H7 (cell line): ENCODE measurements around the gene HDLBP. TPM values are rescaled to one million over a fixed set of nuclear protein-coding genes. Genes with fewer than 3 reads are reported as not detected.
"Not testable (repeated sequence)": the region's sequence is repeated elsewhere in the genome, so short reads cannot be mapped to it uniquely, and the experiment has no call there.

ENCODE experiments used
- DNase-seq: peaks from one replicate; pipeline ENCODE4 v3.0.0; 2012
- H3K27me3 ChIP-seq: 2 replicates; pipeline ENCODE4 v1.6.0; 2011; ENCODE audit warnings: mild to moderate bottlenecking, low read length; ENCODE audit not compliant: control insufficient read depth, insufficient read depth
- H3K36me3 ChIP-seq: replicated peaks from 2 replicates; pipeline ENCODE4 v1.5.1; 2011; ENCODE audit warnings: low read length; ENCODE audit not compliant: control insufficient read depth, insufficient read depth
- H3K4me3 ChIP-seq: 2 replicates; pipeline ENCODE4 v1.5.1; 2011; ENCODE audit warnings: low read depth, mild to moderate bottlenecking, control low read depth, low read length, moderate library complexity; ENCODE audit not compliant: insufficient read depth
- total RNA-seq: library from RNA; depleted of rRNA; stranded (reverse); fragments of >200 nt; shearing (Covaris generic); gene quantifications from 2 replicates; pipeline ENCODE4 v1.2.3, GENCODE V29; 2014

The HDLBP gene
- total RNA-seq, 1 experiment from 2014 or later: 362 TPM

GRCh38 chr2:241349941-241350340, 34.5 kb upstream of the HDLBP start:
- Histone ChIP-seq H3K4me3 (no peak overlapping the region), H3K36me3 (peaks cover 48% of the 10 kb centered on the region)

GRCh38 chr2:241344925-241345651, 29.6 kb upstream of the HDLBP start:
- no peaks in the 10 kb centered on the region for H3K27me3 ChIP-seq
- H3K4me3 ChIP-seq: no peak overlapping the region
- no peak for DNase-seq
- H3K36me3 ChIP-seq: peaks cover 58% of the 10 kb centered on the region

More at GRCh38 chr2:241349941-241350340, 34.5 kb upstream of the HDLBP start:
- no peak for DNase-seq
- no peaks in the 10 kb centered on the region for H3K27me3 ChIP-seq

GRCh38 chr2:241340631-241341163, 25.2 kb upstream of the HDLBP start:
- no peak for DNase-seq
- Histone ChIP-seq H3K27me3 (no peaks in the 10 kb centered on the region), H3K4me3 (no peak overlapping the region), H3K36me3 (peaks cover 45% of the 10 kb centered on the region)

- no peak for DNase-seq
- H3K36me3 ChIP-seq: peaks cover 42% of the 10 kb centered on the region
Observed at GRCh38 chr2:241339839-241340630, 24.6 kb upstream of the HDLBP start.

DNA sequence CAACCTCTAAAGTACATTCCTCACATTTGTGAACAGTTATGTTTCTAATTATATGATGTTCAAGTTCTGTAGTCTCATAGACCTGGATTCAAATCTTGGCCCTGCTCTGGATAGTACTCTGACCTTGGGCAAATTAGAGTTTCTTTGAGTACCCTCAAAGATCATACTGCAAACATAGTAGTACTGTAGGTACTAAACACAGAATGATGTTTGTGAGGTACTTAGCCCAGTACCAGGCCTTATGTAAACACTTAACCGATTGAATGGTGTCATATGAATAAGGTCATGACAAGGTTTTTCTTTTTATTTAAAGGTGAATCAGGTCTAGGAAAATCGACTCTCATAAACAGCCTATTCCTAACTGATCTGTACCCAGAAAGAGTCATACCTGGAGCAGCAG, 19.3 kb upstream of the HDLBP start:
- Histone ChIP-seq H3K4me3 (no peak overlapping the region), H3K36me3 (peaks cover 20% of the 10 kb centered on the region), H3K27me3 (no peaks in the 10 kb centered on the region)
- DNase-seq: no peak

More at GRCh38 chr2:241339839-241340630, 24.6 kb upstream of the HDLBP start:
- Histone ChIP-seq H3K4me3 (no peak overlapping the region), H3K27me3 (no peaks in the 10 kb centered on the region)

DNA sequence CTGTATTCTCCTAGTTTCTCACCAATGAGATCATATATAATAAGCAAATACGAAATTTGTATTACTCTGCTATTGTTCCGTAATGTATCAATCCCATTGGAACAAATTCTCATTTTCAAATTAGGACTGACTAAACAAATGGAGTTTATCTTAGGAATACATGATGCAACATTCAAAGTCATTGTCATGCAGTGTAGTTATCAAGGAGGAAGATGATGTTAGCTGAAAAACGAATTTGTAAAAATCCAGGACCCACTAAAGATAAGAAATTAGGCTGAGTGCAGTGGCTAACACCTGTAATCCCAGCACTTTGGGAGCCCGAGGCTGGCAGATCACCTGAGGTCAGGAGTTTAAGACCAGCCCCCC, 15.1 kb upstream of the HDLBP start:
- H3K4me3 ChIP-seq: no peak overlapping the region
- H3K36me3 ChIP-seq: peaks cover 13% of the 10 kb centered on the region
- DNase-seq: no peak
- no peaks in the 10 kb centered on the region for H3K27me3 ChIP-seq

GRCh38 chr2:241329669-241330615, 14.5 kb upstream of the HDLBP start:
- Histone ChIP-seq H3K36me3 (peaks cover 11% of the 10 kb centered on the region), H3K4me3 (no peak overlapping the region), H3K27me3 (no peaks in the 10 kb centered on the region)
- DNase-seq: no peak

GRCh38 chr2:241325257-241325656, 9.8 kb upstream of the HDLBP start:
- Histone ChIP-seq H3K36me3 (peaks cover 7% of the 10 kb centered on the region), H3K27me3 (no peaks in the 10 kb centered on the region), H3K4me3 (no peak overlapping the region)
- DNase-seq: no peak

GRCh38 chr2:241324775-241325174, 9.3 kb upstream of the HDLBP start:
- no peaks in the 10 kb centered on the region for H3K27me3 ChIP-seq
- peaks cover 7% of the 10 kb centered on the region for H3K36me3 ChIP-seq
- no peak for DNase-seq
- H3K4me3 ChIP-seq: no peak overlapping the region

GRCh38 chr2:241323778-241324177, 8.3 kb upstream of the HDLBP start:
- Histone ChIP-seq H3K36me3 (peaks cover 7% of the 10 kb centered on the region), H3K4me3 (no peak overlapping the region), H3K27me3 (no peaks in the 10 kb centered on the region)
- no peak for DNase-seq

GRCh38 chr2:241321886-241322285, 6.4 kb upstream of the HDLBP start:
- Histone ChIP-seq H3K36me3 (peaks cover 4% of the 10 kb centered on the region), H3K27me3 (no peaks in the 10 kb centered on the region), H3K4me3 (no peak overlapping the region)
- no peak for DNase-seq

GRCh38 chr2:241321033-241321432, 5.6 kb upstream of the HDLBP start:
- H3K36me3 ChIP-seq: no peaks in the 10 kb centered on the region; the same call in none of the 2 replicates
- no peak for DNase-seq
- no peak overlapping the region for H3K4me3 ChIP-seq
- H3K27me3 ChIP-seq: no peaks in the 10 kb centered on the region

GRCh38 chr2:241320394-241320793, 4.9 kb upstream of the HDLBP start:
- Histone ChIP-seq H3K4me3 (no peak overlapping the region), H3K36me3 (no peaks in the 10 kb centered on the region; the same call in none of the 2 replicates), H3K27me3 (no peaks in the 10 kb centered on the region)
- DNase-seq: no peak

DNA sequence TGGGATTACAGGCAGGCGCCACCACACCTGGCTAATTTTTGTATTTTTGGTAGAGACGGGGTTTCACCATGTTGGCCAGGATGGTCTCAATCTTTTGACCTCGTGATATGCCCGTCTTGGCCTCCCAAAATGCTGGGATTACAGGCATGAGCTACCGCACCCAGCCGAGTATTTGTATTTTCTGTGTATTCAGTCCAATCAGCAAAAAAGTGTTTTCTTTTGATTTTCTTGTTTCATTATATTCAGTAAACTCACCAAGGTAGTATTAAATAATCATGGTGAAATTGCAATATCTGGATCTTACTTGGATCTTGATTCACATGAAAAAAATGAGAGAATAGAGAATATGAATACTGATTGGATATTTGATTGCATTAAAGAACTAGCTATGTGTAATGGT, 3.4 kb upstream of the HDLBP start:
- not testable (repeated sequence) for H3K4me3 ChIP-seq, H3K36me3 ChIP-seq, H3K27me3 ChIP-seq, DNase-seq
